HG03103 (cell line): ENCODE data around the gene SERGEF.

Source experiments
- ATAC-seq: cut with Tn5 transposase; IDR thresholded peaks from one replicate; pipeline ENCODE4 v1.9.1; 2021; ENCODE audit warnings: low read depth; ENCODE audit not compliant: unreplicated experiment

SERGEF gene

GRCh38 chr11:17760102-17761029, 252.5 kb downstream of the SERGEF start:
- peak; percentile 68 for ATAC-seq

- ATAC-seq, result no peak
These were observed 257.0 kb downstream of the SERGEF start for GRCh38 chr11:17755891-17756290.

DNA sequence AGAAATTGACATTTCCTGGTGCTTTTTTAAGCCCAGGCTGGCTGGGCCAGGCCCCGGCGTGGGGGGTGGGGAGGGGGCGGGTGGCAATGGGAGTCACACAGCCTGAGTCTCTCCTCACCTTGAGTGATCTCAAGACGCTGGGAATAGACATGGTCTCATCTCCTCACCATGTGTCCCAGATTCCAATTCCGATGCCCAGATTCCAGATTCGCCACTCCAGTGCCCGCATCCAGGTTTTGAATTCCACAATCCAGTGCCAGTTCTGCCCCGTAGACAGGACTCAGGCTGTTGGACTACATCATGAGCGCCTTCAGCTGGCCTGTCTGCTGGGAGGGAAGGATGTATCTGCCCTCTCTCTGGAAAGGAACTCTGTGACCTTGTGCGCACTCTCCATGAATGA, 259.2 kb downstream of the SERGEF start:
- no peak for ATAC-seq

GRCh38 chr11:17753153-17753552, 259.7 kb downstream of the SERGEF start:
- no peak for ATAC-seq

GRCh38 chr11:17752144-17752543, 260.7 kb downstream of the SERGEF start:
- ATAC-seq, result no peak

GRCh38 chr11:17751558-17751957, 261.3 kb downstream of the SERGEF start:
- no peak for ATAC-seq

- no peak for ATAC-seq
These were observed 262.1 kb downstream of the SERGEF start for GRCh38 chr11:17750801-17751165.

GRCh38 chr11:17750013-17750800, 262.6 kb downstream of the SERGEF start:
- no peak for ATAC-seq

DNA sequence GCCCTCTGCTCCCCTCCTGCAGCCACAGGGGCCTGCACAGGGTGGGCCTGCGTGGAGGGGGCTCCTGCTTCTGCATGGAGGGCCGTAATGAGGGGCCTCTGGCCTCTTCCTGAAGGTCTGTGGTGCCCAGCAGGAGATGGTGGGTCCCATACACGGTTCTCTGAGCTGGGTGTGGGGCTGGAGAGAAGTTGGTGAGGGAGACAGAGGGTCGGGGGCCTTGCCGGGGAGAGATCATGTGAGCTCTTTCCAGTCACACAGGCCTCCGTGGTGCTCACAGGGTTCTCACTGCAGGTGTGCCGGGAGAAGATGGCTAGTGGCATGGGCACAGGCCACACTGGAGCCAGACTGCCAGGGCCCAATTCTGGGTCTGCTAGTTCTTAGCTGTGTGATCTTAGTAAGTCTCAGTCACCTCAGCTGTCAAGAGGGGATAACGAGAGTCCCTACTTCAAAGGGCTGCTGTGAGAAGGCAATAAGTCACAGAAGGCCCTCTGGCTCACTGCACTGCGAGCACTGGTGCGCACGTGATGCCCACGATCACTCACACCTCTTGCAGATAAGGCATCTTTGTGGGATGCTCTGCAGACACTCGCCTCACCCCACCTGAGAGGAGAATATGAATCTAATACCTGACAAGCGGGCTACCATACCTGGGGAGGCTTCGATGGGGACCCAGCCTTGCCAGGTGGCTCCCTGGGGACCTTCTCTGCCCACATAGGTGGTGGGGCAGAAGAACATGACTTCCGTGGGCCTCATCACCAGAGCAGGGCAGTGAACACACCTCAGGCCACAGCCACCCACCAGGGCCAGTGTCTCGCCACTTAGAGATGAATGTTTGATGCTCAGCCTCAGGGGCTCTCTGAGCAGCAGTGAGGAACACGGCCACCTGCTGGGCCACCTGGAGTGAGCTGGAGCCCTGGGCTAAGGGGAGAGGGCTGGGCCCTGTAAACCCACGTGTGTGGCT, 263.8 kb downstream of the SERGEF start:
- ATAC-seq, result no peak

DNA sequence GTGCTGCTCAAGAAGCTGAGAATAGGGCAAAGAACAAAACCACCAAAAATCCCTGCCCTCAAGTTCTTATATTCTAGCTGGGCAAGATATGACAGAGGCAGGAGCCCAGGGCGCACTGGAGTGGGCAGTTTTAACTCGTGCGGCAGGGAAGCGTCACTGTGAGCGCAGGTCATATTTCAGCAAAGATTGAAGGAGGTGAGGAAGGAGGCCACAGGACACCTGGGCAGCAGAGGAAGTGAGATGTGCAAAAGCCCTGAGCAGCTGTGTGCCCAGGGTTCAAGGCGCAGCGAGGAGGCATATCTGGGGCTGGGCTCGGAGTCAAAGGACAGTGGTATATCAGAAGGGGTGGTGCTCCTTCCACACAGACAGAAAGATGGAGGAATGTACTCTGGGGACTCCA, 264.8 kb downstream of the SERGEF start:
- no peak for ATAC-seq

DNA sequence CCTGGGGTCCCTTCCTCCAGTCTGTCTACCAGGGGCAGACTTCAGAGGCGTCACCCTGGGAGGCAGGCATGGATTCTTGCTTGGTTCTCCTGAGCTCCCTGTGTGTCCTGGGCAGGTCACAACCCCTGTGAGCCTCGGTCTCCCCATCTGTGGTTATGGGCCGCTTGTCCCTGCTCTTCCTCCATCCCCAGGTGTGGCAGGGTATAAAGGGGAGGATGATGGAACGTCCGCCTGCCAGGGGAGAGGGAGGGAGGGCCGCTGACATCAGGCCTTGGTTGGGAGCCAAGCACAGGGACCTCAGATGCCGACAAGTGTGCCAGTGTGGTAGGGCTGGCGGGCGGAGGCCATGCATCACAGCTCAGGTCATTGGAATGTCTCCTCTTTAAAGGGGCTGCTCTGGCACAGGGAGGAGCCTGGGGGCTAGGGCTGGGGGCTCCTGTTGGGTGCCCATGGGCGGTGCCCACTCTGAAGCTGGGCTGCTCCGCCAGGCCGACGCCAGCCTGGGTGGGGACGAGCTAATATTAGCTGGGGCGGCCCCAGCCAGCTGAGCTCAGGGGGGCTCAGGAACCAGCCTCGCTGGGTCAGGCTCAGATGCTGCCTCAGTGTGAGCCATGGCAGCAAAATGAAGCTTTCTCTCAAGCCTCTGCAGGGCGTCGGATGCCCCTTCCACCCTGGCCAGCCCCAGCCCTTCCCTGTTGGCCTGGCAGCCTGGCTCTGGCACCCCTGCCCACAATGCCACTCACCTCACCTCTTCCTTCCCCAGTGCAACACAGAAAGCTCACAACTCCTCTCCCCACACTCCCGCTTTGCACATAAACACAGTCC, 265.5 kb downstream of the SERGEF start:
- no peak for ATAC-seq

DNA sequence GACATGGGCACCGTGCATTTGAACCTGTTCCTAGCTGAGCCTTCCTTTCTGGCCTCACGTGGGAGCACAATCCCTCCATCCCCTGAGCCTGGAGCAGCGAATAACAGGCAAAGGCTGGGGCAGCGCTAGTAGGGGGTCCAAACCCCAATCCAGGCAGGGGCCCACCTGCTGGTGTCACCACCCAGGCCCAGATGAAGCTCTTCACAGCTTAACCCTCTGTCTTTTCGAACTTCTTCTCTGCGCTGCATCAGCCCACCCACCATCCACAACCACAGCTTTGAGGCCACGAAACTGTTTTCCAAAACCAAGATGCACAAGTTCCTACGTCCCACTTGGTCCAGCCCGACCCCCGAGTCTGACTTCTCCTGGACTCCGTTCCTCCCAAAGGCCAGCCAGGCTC, 266.8 kb downstream of the SERGEF start:
- ATAC-seq, result no peak

- ATAC-seq, result no peak
These were observed 267.6 kb downstream of the SERGEF start for GRCh38 chr11:17745023-17745772.

- ATAC-seq, result no peak
These were observed 268.5 kb downstream of the SERGEF start for GRCh38 chr11:17744151-17744940.

- no peak for ATAC-seq
These were observed 269.1 kb downstream of the SERGEF start for GRCh38 chr11:17743808-17744119.

GRCh38 chr11:17743026-17743807, 269.6 kb downstream of the SERGEF start:
- ATAC-seq, result no peak

DNA sequence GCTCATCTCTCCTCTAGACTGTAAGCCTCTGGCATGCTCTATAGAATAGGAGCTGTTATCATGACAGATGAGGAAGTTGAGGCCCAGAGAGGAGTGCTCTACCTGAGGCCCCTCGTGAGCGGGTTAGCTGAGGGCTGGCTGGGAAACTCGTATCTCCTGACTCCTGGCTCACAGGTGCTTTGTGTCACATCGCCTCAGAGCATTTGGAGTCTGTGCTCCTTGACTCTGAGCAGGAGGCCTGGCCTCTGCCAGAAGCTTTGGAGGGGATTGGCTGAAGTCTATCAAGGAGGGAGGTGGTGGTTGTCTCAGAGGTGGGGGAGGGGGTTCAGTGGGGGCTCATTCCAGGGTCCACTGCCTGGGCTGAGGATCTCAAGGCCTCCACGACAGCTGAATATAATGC, 270.8 kb downstream of the SERGEF start:
- ATAC-seq, result no peak

GRCh38 chr11:17741487-17741886, 271.4 kb downstream of the SERGEF start:
- no peak for ATAC-seq
